ENCODE data around the gene GRIK3.

GRCh38 chr1:36971852-36972618 is 62.3 kb downstream of the GRIK3 start:
- TF ChIP-seq CTCF (conservative IDR thresholded peaks at IDR 0.05; ENCODE audit: low read depth, low read length), result no peak
- TF ChIP-seq EZH2 (IDR thresholded peaks at IDR 0.05; ENCODE audit: low read length, unreplicated experiment), result no peak
- no peak for TF ChIP-seq EZH2phosphoT487 (IDR thresholded peaks at IDR 0.05; ENCODE audit: borderline replicate concordance, low read length)
